Naive thymus-derived CD8-positive, alpha-beta T cell (primary cell): ENCODE measurements around the gene PLA2G4D. TPM values are rescaled to one million over a fixed set of nuclear protein-coding genes. Genes with fewer than 3 reads are reported as not detected.
"Not testable (repeated sequence)": the region's sequence is repeated elsewhere in the genome, so short reads cannot be mapped to it uniquely, and the experiment has no call there.

Experiments used
- ATAC-seq, 2 donors: fragments of 150-1000 bp; cut with Tn5 transposase in 1 of 2; sonication (Bioruptor Pico), chemical (Tn5 transposase) in 1 of 2; 1 replicate in 1 of 2; 2 replicates in 1 of 2; pipeline ENCODE4 v1.10.0; 2021; ENCODE audit warnings: mild to moderate bottlenecking in 2 of 2, moderate library complexity in 2 of 2
- POLR2A ChIA-PET: fragments of 350-600 bp; sonication (Branson Sonifier 250); formaldehyde crosslinking; loops from one replicate; lab custom pipeline; 2021; ENCODE audit warnings: antibody characterized with exemption; lab: Charles Lee
- DNase-seq, 10 donors: peaks; one replicate each; pipeline versions ENCODE4 v3.0.0 to v3.0.0-alpha.2; 2020 to 2022
- H3K27ac Mint-ChIP-seq, 10 donors: one replicate each; pipeline ENCODE4 v1.8.0; 2020 to 2022; ENCODE audit warnings: mild to moderate bottlenecking in 10 of 10, mixed read lengths in 10 of 10, moderate library complexity in 4 of 10, inconsistent platforms in 1 of 10
- H3K27me3 Mint-ChIP-seq, 5 donors: one replicate each; pipeline ENCODE4 v1.8.0; 2021 to 2022; ENCODE audit warnings: mixed read lengths in 5 of 5
- H3K36me3 Mint-ChIP-seq, 3 donors: one replicate each; pipeline ENCODE4 v1.8.0; 2020 to 2022; ENCODE audit warnings: mixed read lengths in 3 of 3, mild to moderate bottlenecking in 2 of 3, inconsistent platforms in 1 of 3
- H3K4me1 Mint-ChIP-seq, 4 donors: one replicate each; pipeline ENCODE4 v1.8.0; 2021 to 2022; ENCODE audit warnings: mixed read lengths in 4 of 4
- H3K4me3 Mint-ChIP-seq, 10 donors: one replicate each; pipeline ENCODE4 v1.8.0; 2020 to 2022; ENCODE audit warnings: mild to moderate bottlenecking in 10 of 10, mixed read lengths in 10 of 10, moderate library complexity in 6 of 10, inconsistent platforms in 1 of 10
- H3K9me3 Mint-ChIP-seq, 9 donors: one replicate each; pipeline ENCODE4 v1.8.0; 2020 to 2022; ENCODE audit warnings: mixed read lengths in 9 of 9, mild to moderate bottlenecking in 3 of 9, inconsistent platforms in 1 of 9, moderate library complexity in 1 of 9
- polyA plus RNA-seq, 3 donors: library from polyadenylated mRNA; unstranded; fragments of 300-500 nt; fragmentation: Illumina TruSeq; gene quantifications; one replicate each; pipeline ENCODE4 v1.2.3, GENCODE V29; 2021
- total RNA-seq, 8 experiments: library from RNA in 2 of 8; stranded (reverse) in 2 of 8; gene quantifications; one replicate each; pipeline ENCODE4 v1.2.3 and lab custom pipeline; 2021 to 2026

Gene PLA2G4D
- total and polyA plus RNA-seq, 5 experiments from 2014 or later: not detected

DNA sequence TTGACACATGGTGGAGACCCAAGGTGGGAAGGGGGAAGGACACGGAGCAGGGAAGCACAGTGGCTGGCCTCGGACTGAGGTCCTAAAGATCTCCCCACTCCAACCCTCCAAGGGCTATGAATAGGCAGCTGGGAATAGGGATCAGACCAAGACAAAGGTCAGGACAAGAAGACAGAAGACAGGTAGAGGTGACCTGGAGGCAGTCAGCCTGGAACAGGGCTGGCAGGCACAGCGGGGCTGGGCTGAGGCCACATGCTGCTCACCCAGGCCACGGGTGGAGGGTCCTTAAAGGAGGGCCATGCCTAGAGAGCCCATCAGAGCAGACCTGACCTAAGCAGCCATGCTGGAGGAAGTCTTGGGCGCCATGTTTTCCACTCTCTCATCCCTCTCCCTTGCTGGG is 2.7 kb upstream of the PLA2G4D start:
- peaks cover 0 to 8% (median 3%) of the 10 kb centered on the region in 5 donors for H3K27me3 Mint-ChIP-seq
- H3K9me3 Mint-ChIP-seq: no peaks in the 10 kb centered on the region
- H3K27ac Mint-ChIP-seq: no peak overlapping the region
- ATAC-seq: no peak
- H3K4me3 Mint-ChIP-seq: no peak overlapping the region
- no peaks in the 10 kb centered on the region for H3K36me3 Mint-ChIP-seq
- no peak for DNase-seq
- POLR2A ChIA-PET: no interaction called here
- no peaks in the 10 kb centered on the region for H3K4me1 Mint-ChIP-seq

DNA sequence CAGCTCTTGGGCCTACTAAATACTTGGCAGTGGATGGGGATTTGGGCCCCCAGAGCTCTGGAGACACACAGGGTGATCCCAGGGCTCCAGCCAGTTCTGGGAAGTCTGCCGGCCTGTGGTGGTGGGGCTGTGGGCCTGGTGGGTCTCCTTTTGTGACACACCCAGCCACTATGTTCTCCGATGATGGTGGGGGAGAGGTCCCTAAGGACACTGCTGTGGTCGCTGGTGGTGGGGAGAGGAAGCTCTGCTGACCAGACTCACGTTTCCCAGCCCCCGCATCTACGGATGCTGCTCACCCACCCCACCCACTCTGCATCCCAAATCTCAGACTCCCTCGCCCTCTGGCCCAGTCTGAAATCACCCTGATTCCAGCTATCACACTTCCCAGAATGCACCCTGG is 396 bp downstream of the PLA2G4D start:
- Mint-ChIP-seq H3K36me3 (no peaks in the 10 kb centered on the region), H3K27me3 (peaks cover 2 to 8% (median 3%) of the 10 kb centered on the region in 5 donors), H3K4me1 (no peaks in the 10 kb centered on the region), H3K4me3 (no peak overlapping the region), H3K27ac (no peak overlapping the region), H3K9me3 (no peaks in the 10 kb centered on the region)
- DNase-seq: no peak
- POLR2A ChIA-PET: no interaction called here
- no peak for ATAC-seq

DNA sequence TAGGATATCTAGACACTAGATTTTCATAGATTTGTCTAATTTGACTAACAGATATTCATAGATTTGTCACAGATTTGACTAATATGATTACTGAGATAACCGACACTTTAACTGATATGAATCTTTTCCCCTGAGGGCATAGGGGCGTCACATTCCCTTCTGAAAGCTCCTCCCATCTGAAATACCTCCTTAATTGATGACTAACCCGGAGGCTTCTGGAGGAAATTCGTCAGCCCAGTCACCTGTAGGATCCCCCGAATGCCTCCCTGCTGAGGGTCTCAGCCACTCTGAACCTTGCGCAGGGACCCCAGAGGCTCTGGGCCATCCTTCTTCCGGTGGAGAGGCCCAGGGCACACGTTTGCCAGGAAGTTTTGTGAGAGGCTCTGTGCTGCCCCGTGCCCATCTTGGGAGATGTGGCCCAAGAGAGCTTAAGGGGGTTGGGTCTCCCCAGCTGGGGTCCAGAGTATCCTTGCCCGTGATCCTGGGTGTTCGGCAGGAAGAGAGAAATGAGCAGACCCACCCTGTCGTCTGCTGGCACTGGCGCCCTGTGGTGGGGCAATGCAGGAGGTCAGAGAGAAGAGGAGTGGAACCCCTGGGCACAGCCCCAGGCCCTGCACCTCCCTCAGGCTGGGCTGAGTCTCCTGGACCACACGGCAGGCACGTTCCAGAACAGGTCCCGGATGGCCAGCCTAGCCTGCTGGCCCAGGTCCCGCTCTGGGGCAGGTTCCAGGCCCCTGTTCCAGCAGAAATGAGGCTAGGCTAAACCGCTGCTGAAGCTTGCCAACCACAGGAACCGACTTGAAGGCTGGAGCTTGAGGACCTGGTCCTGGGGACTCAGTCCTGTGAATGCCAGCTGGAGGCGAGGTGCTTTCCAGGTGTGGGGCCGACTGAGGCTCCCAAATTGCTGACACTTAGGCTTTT is 1.7 kb downstream of the PLA2G4D start:
- Mint-ChIP-seq H3K9me3 (no peaks in the 10 kb centered on the region), H3K36me3 (no peaks in the 10 kb centered on the region), H3K4me1 (no peaks in the 10 kb centered on the region), H3K27ac (no peak overlapping the region), H3K27me3 (peaks cover 0 to 11% (median 4%) of the 10 kb centered on the region in 5 donors), H3K4me3 (no peak overlapping the region)
- POLR2A ChIA-PET: no interaction called here
- no peak for ATAC-seq
- no peak for DNase-seq

DNA sequence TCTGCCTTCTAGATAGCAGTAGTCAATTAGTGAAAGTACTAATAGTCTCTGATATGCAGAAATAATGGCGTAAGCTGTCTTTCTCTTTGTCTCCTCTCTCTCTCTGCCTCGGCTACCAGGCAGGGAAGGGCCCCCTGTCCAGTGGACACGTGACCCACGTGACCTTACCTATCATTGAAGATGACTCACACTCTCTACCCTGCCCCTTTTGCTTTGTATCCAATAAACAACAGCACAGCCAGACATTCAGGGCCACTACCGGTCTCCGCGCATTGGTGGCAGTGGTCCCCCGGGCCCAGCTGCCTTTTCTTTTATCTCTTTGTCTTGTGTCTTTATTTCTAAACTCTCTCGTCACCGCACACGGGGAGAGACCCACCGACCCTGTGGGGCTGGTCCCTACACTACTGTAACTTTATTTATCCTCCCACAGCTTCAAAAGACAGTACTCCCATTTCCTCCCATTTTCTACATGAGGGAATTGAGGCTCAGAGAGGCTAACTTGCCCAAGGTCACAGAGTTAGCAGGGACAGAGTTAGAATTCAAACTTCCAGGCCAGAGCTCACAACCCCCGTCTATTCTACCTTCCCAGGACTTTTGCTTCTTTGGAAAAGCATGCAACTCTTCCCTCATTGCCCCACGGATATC is 2.5 kb downstream of the PLA2G4D start:
- H3K9me3 Mint-ChIP-seq, ATAC-seq, POLR2A ChIA-PET, H3K4me1 Mint-ChIP-seq, H3K27ac Mint-ChIP-seq, H3K27me3 Mint-ChIP-seq, H3K36me3 Mint-ChIP-seq, H3K4me3 Mint-ChIP-seq, DNase-seq: not testable (repeated sequence)

DNA sequence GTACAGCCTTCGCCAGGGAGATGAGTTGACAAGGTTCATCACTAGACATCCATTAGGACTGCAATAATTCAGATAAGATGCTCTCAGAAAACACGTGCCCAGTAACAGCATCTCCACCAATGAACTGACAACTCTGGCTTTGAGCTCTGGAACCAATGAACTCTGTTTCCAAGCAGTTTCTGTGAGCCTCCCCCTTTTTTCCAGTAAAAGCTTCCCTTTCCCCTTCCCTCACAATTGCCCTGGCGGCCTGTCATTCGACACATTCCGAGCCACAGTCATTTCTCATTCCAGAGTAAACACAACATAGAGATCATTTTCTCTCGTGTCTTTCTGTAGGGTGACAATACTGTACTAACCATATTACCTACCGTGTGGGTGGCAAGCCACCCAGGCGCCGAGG is 3.6 kb downstream of the PLA2G4D start:
- POLR2A ChIA-PET: no interaction called here
- no peak overlapping the region for H3K4me3 Mint-ChIP-seq
- no peaks in the 10 kb centered on the region for H3K4me1 Mint-ChIP-seq
- DNase-seq: no peak
- no peaks in the 10 kb centered on the region for H3K36me3 Mint-ChIP-seq
- no peaks in the 10 kb centered on the region for H3K9me3 Mint-ChIP-seq
- ATAC-seq: no peak
- no peak overlapping the region for H3K27ac Mint-ChIP-seq
- peaks cover 0 to 4% (median 0%) of the 10 kb centered on the region in 5 donors for H3K27me3 Mint-ChIP-seq

DNA sequence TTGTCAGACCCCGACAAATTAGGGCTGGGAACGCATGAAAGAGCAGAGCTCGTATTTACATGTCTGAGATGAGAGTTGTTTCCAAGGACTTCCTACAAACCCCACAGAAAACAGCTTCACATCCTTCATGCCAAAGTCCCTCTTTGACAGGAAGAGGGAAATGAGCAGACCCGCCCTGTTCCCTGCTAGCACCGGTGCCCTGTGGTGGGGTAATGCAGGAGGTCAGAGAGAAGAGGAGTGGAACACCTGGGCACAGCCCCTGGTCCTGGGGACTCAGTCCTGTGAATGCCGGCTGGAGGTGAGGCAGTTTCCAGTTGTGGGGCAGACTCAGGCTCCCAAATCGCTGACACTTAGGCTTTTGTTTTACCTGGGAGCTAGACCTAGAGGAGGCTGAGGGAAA is 4.0 kb downstream of the PLA2G4D start:
- H3K27ac Mint-ChIP-seq: no peak overlapping the region
- H3K27me3 Mint-ChIP-seq: peaks cover 0 to 4% (median 0%) of the 10 kb centered on the region in 5 donors
- POLR2A ChIA-PET: no interaction called here
- DNase-seq (no peak), ATAC-seq (no peak)
- H3K36me3 Mint-ChIP-seq: no peaks in the 10 kb centered on the region
- no peak overlapping the region for H3K4me3 Mint-ChIP-seq
- no peaks in the 10 kb centered on the region for H3K9me3 Mint-ChIP-seq
- no peaks in the 10 kb centered on the region for H3K4me1 Mint-ChIP-seq

DNA sequence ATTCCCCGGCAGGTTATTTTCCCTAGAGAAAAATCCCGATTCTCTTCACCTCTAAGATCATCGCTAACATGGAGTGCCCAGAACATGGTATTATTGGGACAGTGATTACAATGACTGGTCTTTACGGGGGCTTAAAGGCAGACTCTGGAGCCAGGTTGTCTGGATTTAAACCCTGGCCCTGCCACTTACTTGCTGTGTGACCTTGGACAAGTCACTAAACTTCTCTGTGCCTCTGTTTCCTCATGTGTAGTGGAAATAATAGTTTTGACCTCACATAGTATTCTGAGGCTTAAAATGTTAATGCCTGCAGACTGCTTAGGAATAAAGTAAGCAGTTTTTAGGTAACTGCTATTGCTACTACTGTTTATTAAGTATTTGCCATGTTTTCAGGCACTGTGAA is 4.4 kb downstream of the PLA2G4D start:
- H3K4me1 Mint-ChIP-seq: no peaks in the 10 kb centered on the region
- POLR2A ChIA-PET: no interaction called here
- H3K27ac Mint-ChIP-seq: no peak overlapping the region
- no peaks in the 10 kb centered on the region for H3K36me3 Mint-ChIP-seq
- peaks cover 0 to 4% (median 0%) of the 10 kb centered on the region in 5 donors for H3K27me3 Mint-ChIP-seq
- H3K4me3 Mint-ChIP-seq: no peak overlapping the region
- no peaks in the 10 kb centered on the region for H3K9me3 Mint-ChIP-seq
- ATAC-seq: no peak
- no peak for DNase-seq

DNA sequence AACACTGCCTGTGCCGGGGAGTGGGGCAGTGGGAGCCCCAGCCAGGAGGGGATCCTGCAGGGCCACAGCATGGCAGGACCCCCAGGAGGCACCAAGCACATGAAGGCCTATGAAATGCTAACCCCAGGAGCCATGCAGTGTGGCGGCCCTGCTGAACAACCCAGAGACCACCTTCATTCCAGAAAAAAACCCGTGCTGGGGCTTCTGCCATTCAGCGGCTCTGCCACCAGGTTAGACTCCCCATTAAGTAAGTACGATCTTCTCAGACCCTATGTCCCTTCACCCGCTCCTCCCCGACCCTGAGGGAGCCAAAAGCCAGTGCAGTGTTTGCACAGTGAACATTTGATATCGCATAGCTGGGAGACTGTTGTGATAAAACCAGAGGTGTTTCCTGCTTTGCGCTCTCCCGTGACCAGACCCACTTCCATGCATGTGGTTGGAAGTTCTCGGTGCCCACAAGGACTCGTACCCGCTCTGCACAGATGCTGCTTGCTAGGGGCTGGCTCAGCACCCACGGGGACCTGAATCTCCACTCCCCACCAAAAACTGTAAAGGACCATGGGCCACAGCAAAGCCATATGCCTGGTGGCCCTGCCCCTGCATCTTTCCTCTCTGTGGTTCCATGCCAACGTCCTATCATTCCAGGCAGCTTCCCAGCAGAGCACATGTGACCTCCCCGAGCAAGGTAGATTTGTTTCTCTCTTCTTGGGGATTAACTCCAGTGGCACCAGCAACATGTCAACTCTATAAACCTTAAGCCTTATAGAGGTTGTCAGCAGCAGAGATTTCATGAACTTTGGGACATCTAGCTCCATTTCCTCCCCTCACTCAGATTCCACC is 5.3 kb downstream of the PLA2G4D start:
- Mint-ChIP-seq H3K27me3 (peaks cover 0 to 10% (median 7%) of the 10 kb centered on the region in 5 donors), H3K4me1 (peaks cover 0 to 9% (median 5%) of the 10 kb centered on the region in 4 donors), H3K27ac (no peak overlapping the region), H3K9me3 (no peaks in the 10 kb centered on the region), H3K4me3 (no peak overlapping the region), H3K36me3 (no peaks in the 10 kb centered on the region)
- DNase-seq: no peak
- no peak for ATAC-seq
- POLR2A ChIA-PET: no interaction called here

DNA sequence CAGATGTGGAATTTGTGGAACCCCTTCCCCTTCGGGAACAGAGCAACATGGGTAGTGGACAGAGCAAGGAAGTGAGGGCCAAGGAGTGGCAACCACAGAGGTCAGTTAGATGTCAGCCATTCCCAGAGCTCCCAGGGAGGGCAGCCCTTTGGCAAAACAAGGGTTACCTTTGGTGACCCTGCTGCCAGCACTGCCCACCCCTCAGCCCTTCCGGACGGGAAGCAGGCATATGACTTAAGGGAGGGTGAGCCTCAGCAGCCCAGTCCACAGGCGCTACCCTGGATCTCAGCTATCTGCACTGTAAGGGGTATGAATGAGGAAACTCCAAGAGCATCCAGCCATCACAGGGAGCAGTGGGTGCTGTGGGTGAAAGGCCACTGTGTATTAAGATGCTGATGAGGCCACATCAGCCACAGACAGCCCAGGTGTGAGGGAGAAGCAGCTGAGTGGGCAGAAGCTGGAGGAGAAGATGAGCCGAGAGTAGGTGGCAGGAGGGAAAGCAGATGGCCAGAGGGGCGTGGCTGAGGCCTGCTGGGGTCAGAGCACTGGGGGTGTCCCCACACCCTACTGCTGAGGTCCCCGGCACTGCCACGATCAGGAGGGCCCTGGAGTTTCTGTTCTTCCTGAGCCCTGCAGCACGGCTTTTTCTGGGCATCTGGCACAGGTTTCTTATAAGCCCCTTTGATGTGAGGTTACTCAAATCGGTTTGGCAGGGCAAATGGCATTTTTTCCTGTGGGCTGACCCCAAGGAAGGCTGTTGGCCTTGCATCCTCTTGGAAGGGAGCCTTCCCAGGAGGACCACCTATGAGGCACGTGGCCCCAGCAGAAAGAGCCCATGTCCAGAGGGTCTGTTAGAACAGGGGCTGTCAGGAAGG is 6.2 kb downstream of the PLA2G4D start:
- peaks cover 0 to 13% (median 10%) of the 10 kb centered on the region in 5 donors for H3K27me3 Mint-ChIP-seq
- DNase-seq: no peak
- H3K4me1 Mint-ChIP-seq: peaks cover 0 to 10% (median 5%) of the 10 kb centered on the region in 4 donors
- H3K36me3 Mint-ChIP-seq: no peaks in the 10 kb centered on the region
- H3K4me3 Mint-ChIP-seq: no peak overlapping the region
- no peaks in the 10 kb centered on the region for H3K9me3 Mint-ChIP-seq
- POLR2A ChIA-PET: no interaction called here
- H3K27ac Mint-ChIP-seq: peak overlapping the region in 1 of 10 donors; percentile 70
- ATAC-seq: no peak

DNA sequence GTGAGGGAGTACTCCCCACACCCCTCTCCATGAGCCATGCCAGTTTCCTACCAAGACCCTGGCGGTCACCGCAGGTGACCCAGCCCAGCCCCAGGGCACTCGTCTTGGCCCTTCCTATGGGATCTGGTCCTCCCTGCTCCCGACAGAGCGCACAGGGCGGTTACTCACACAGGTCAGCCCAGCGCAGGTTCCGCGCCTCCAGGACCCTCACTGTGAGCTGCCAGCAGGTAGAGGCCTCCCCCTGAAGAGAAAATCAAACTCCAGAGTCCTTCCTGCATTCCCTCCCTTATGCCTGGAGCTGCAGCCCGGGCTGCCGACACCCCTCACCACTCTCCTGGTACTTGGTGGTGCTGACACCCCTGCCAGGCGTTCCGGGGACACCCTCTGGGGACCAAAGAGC is 6.9 kb downstream of the PLA2G4D start:
- POLR2A ChIA-PET: no interaction called here
- H3K4me3 Mint-ChIP-seq: no peak overlapping the region

DNA sequence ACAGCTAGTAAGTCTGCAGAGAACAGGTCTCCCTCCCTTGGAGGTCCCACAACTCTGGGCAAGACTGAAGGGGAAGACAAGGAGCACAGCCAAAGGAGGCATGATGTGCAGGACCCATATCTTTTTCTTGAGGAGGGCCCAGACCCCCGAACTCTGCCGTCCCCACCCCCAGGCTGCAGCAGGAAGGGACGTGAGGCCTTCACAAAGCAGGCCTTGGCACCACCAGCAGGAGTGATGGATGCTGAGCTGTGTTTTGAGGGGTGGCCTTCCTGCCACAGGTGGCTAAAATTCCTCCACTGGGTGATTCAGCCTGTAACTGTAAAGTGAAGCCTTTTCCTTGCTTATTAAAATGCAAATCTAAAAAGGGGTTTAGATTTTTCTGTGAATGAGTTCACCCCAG is 8.6 kb downstream of the PLA2G4D start:
- Mint-ChIP-seq H3K9me3 (no peaks in the 10 kb centered on the region), H3K27ac (no peak overlapping the region), H3K4me1 (peaks cover 0 to 10% (median 6%) of the 10 kb centered on the region in 4 donors), H3K27me3 (peaks cover 2 to 14% (median 13%) of the 10 kb centered on the region in 5 donors), H3K4me3 (no peak overlapping the region), H3K36me3 (no peaks in the 10 kb centered on the region)
- POLR2A ChIA-PET: no interaction called here
- no peak for ATAC-seq
- no peak for DNase-seq

More for the DNA sequence above, 6.9 kb downstream of the PLA2G4D start:
- ATAC-seq (no peak), DNase-seq (no peak)
- H3K36me3 Mint-ChIP-seq: no peaks in the 10 kb centered on the region
- peaks cover 0 to 10% (median 6%) of the 10 kb centered on the region in 4 donors for H3K4me1 Mint-ChIP-seq
- H3K27ac Mint-ChIP-seq: no peak overlapping the region
- peaks cover 1 to 13% (median 13%) of the 10 kb centered on the region in 5 donors for H3K27me3 Mint-ChIP-seq
- no peaks in the 10 kb centered on the region for H3K9me3 Mint-ChIP-seq

DNA sequence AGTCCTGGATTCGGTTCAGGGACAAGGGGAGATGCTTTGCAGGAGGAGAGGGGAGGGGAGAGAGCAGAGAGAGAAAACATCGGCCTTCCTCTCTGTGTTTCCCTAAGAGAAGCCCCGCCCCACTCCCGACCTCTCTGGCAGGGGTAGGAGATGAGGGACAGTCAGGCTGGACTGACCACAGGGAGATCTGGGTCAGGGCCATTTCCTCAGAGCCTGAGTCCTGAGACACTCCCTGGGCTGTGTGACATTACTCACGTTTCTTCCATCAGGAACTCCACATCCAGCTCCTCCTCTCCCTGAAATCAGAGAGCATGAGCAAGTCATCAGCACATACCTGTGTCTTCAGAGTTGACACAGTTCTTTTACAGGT is 9.1 kb downstream of the PLA2G4D start:
- H3K36me3 Mint-ChIP-seq: no peaks in the 10 kb centered on the region
- POLR2A ChIA-PET: no interaction called here

More for the DNA sequence above, 9.1 kb downstream of the PLA2G4D start:
- ATAC-seq: no peak
- peaks cover 2 to 14% (median 13%) of the 10 kb centered on the region in 5 donors for H3K27me3 Mint-ChIP-seq
- no peak overlapping the region for H3K4me3 Mint-ChIP-seq
- no peaks in the 10 kb centered on the region for H3K9me3 Mint-ChIP-seq
- no peak for DNase-seq
- peak overlapping the region in 1 of 10 donors; percentile 27 for H3K27ac Mint-ChIP-seq
- peaks cover 0 to 10% (median 6%) of the 10 kb centered on the region in 4 donors for H3K4me1 Mint-ChIP-seq
